Hypothalamus (tissue), 51 donors: ENCODE data around the gene TENM4.

Experiments used
- DNase-seq, 51 donors: peaks; one replicate each; lab custom pipeline; 2025; lab: John Stamatoyannopoulos, UW

The TENM4 gene

GRCh38 chr11:78660471-78660870 is 780.4 kb downstream of the TENM4 start:
- peak in 7 of 51 donors; percentile 9 to 55 (median 15) for DNase-seq

- DNase-seq: no peak
Measured at GRCh38 chr11:78659326-78660270, 781.2 kb downstream of the TENM4 start.

- no peak for DNase-seq
Measured at GRCh38 chr11:78657968-78658839, 782.6 kb downstream of the TENM4 start.

GRCh38 chr11:78657441-78657840 is 783.4 kb downstream of the TENM4 start:
- no peak for DNase-seq

GRCh38 chr11:78656984-78657383 is 783.8 kb downstream of the TENM4 start:
- DNase-seq: no peak

GRCh38 chr11:78656327-78656726 is 784.5 kb downstream of the TENM4 start:
- no peak for DNase-seq

- DNase-seq: no peak
Measured at GRCh38 chr11:78655561-78655960, 785.3 kb downstream of the TENM4 start.

GRCh38 chr11:78654866-78655265 is 786.0 kb downstream of the TENM4 start:
- DNase-seq: no peak

- no peak for DNase-seq
Measured at GRCh38 chr11:78654071-78654470, 786.8 kb downstream of the TENM4 start.

- DNase-seq: no peak
Measured at GRCh38 chr11:78653294-78653909, 787.4 kb downstream of the TENM4 start.

- no peak for DNase-seq
Measured at GRCh38 chr11:78652843-78653239, 788.0 kb downstream of the TENM4 start.

- DNase-seq: no peak
Measured at GRCh38 chr11:78651923-78652842, 788.6 kb downstream of the TENM4 start.

- DNase-seq: no peak
Measured at GRCh38 chr11:78651136-78651775, 789.6 kb downstream of the TENM4 start.

GRCh38 chr11:78649361-78650215 is 791.2 kb downstream of the TENM4 start:
- no peak for DNase-seq

- no peak for DNase-seq
Measured at GRCh38 chr11:78647986-78648875, 792.6 kb downstream of the TENM4 start.

GRCh38 chr11:78647266-78647915 is 793.4 kb downstream of the TENM4 start:
- no peak for DNase-seq
